PC-9 (cell line): ENCODE results near the gene SLC25A47. TPM values are rescaled to one million over a fixed set of nuclear protein-coding genes. Genes with fewer than 3 reads are reported as not detected.
A peak's percentile ranks its signal among the peaks of the same experiment; 100 is the strongest.

ENCODE experiments used
- BruUV-seq: library from RNA; stranded (reverse); fragments of 400-500 nt; replicated peaks from 2 replicates; lab custom pipeline; 2021; lab: Mats Ljungman, UMichigan
- CTCF ChIA-PET: fragments of 300-600 bp; sonication (Branson Sonifier 250); formaldehyde crosslinking; loops from one replicate; lab custom pipeline; 2022; ENCODE audit warnings: antibody characterized with exemption; lab: Charles Lee
- POLR2A ChIA-PET: fragments of 300-600 bp; sonication (Branson Sonifier 250); formaldehyde crosslinking; loops from one replicate; lab custom pipeline; 2022; ENCODE audit warnings: antibody characterized with exemption; ENCODE audit not compliant: unreplicated experiment; lab: Charles Lee
- DNase-seq, 2 experiments: peaks; one replicate each; pipeline versions ENCODE4 v3.0.0 to v3.0.0-alpha.2; 2015 to 2022; ENCODE audit warnings: mixed read lengths in 1 of 2
- H2AFZ ChIP-seq: fragments of 200-600 bp; sonication (generic); 2 replicates; pipeline ENCODE4 v1.8.1; 2017; ENCODE audit warnings: antibody characterized with exemption
- H3F3A ChIP-seq: fragments of 200-600 bp; sonication (generic); 2 replicates; pipeline ENCODE4 v1.8.1; 2017; ENCODE audit warnings: antibody characterized with exemption, mild to moderate bottlenecking, low read depth; ENCODE audit not compliant: insufficient read depth
- H3K27ac ChIP-seq: fragments of 200-600 bp; sonication (generic); 2 replicates; pipeline ENCODE4 v1.6.1; 2016; ENCODE audit warnings: mixed run types
- H3K27me3 ChIP-seq: fragments of 200-600 bp; sonication (generic); 2 replicates; pipeline ENCODE4 v1.6.1; 2016; ENCODE audit warnings: low read depth, mixed run types; ENCODE audit not compliant: insufficient read depth
- H3K36me3 ChIP-seq: fragments of 200-600 bp; sonication (generic); 2 replicates; pipeline ENCODE4 v1.6.1; 2016; ENCODE audit warnings: low read depth, mixed run types
- H3K4me1 ChIP-seq: fragments of 200-600 bp; sonication (generic); replicated peaks from 2 replicates; pipeline ENCODE4 v1.6.1; 2016; ENCODE audit warnings: mixed run types; ENCODE audit not compliant: insufficient read depth
- H3K4me2 ChIP-seq: fragments of 200-600 bp; sonication (generic); 2 replicates; pipeline ENCODE4 v1.6.1; 2017; ENCODE audit warnings: mixed run types
- H3K4me3 ChIP-seq: fragments of 200-600 bp; sonication (generic); 2 replicates; pipeline ENCODE4 v1.6.1; 2016; ENCODE audit warnings: mixed run types
- H3K79me2 ChIP-seq: fragments of 200-600 bp; sonication (generic); 2 replicates; pipeline ENCODE4 v1.6.1; 2017; ENCODE audit warnings: low read depth, mixed run types
- H3K9me2 ChIP-seq: fragments of 200-600 bp; sonication (generic); 2 replicates; pipeline ENCODE4 v1.8.1; 2017; ENCODE audit warnings: mild to moderate bottlenecking; ENCODE audit not compliant: insufficient read depth
- H3K9me3 ChIP-seq: fragments of 200-600 bp; sonication (generic); 2 replicates; pipeline ENCODE4 v1.8.1; 2016; ENCODE audit warnings: low read depth; ENCODE audit not compliant: insufficient read depth
- H4K20me1 ChIP-seq: fragments of 200-600 bp; sonication (generic); 2 replicates; pipeline ENCODE4 v1.8.1; 2017; ENCODE audit not compliant: insufficient read depth
- CTCF ChIP-seq: fragments of 200-600 bp; sonication (generic); conservative IDR thresholded peaks from 2 replicates; pipeline ENCODE4 v1.6.1; 2017; ENCODE audit warnings: mixed run types, antibody characterized with exemption, mild to moderate bottlenecking, moderate library complexity
- EZH2 ChIP-seq: fragments of 200-600 bp; sonication (generic); IDR thresholded peaks from 2 replicates; pipeline ENCODE4 v1.8.0; 2017; ENCODE audit warnings: antibody characterized with exemption, low read depth
- intact Hi-C: fragments of 100-400 bp; cut with micrococcal nuclease; formaldehyde crosslinking; loops from one replicate; pipeline ENCODE4 v1.10.0; 2022; ENCODE audit not compliant: unreplicated experiment
- total RNA-seq: library from RNA; stranded (reverse); gene quantifications from 2 replicates; pipeline ENCODE4 v1.2.3, GENCODE V29; 2021

The SLC25A47 gene
- total RNA-seq, 1 experiment from 2014 or later: not detected

DNA sequence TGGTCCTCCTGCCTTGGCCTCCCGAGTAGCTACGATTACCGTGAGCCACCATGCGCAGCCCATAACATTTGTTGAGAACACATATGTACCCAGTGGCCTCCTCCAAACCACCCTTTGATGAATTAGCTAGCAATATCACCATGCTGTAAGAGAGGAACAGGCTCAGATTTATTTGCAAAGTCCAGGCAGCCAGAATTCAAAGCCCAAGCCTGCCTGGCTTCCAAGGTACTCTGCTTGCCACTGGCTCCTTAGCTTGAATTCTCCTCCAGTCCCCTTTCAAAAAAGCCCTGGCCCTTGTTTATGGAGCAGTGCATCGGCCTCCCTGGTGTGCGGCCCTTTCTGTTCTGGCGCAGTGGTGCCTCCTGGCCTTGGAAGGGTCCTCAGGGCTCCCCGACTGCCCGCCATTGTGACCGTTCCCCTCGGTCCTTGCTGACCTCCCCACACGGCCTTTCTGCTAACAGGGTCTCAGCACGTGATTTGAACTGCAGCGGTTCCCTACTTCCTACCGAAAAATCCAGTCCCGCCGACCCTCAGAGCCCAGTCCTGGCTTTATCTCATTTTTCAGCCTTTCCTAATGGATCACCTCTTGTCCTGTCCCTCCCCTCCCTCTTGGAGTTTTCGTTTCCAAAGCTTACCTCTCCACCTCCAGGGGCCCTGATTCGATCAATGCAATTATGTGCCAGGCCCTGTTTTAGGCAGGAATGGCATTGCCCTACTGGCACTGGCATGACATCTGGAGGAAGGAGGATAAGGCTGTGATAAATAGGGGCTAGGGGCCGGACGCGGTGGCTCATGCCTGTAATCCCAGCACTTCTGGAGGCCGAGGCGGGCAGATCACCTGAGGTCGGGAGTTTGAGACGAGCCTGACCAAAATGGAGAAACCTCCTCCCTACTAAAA lies 38.9 kb upstream of the SLC25A47 start:
- peaks cover 21% of the 10 kb centered on the region; the same call in 1 of the 2 replicates for H4K20me1 ChIP-seq
- H3K27ac ChIP-seq: no peak overlapping the region
- H2AFZ ChIP-seq: no peak overlapping the region
- peaks cover 3% of the 10 kb centered on the region; the same call in 1 of the 2 replicates for H3F3A ChIP-seq
- no peaks in the 10 kb centered on the region for H3K36me3 ChIP-seq
- no peak overlapping the region; the same call in 1 of the 2 replicates for H3K4me2 ChIP-seq
- intact Hi-C loops: no loop called here
- no peaks in the 10 kb centered on the region for H3K4me1 ChIP-seq
- H3K9me3 ChIP-seq: no peaks in the 10 kb centered on the region
- H3K79me2 ChIP-seq: peaks cover 11% of the 10 kb centered on the region; the same call in 1 of the 2 replicates
- ChIA-PET POLR2A (no interaction called here), CTCF (interaction anchor here (0.8 kb wide), 1 partner anchor 94 kb away, joined by 3 read pairs; no protein-coding TSS in a partner anchor)
- no peak for TF ChIP-seq EZH2
- no peak for TF ChIP-seq CTCF
- no peak for DNase-seq
- no peak overlapping the region for H3K4me3 ChIP-seq
- H3K9me2 ChIP-seq: no peaks in the 10 kb centered on the region
- no TSS peak for BruUV-seq
- no peaks in the 10 kb centered on the region for H3K27me3 ChIP-seq

- no peaks in the 10 kb centered on the region for H3K4me1 ChIP-seq
- TF ChIP-seq CTCF (peak; percentile 82), EZH2 (no peak)
- H3K4me3 ChIP-seq: peak overlapping the region; percentile 63; the same call in 1 of the 2 replicates
- no TSS peak for BruUV-seq
- intact Hi-C loops: loop anchor here (5.0 kb wide), 1 partner anchor 92 kb away; the partner anchor contains the start of gene WDR25
- no peaks in the 10 kb centered on the region for H3K9me2 ChIP-seq
- peak overlapping the region; percentile 77; the same call in 1 of the 2 replicates for H2AFZ ChIP-seq
- H3K36me3 ChIP-seq: no peaks in the 10 kb centered on the region
- POLR2A ChIA-PET: no interaction called here
- H3K4me2 ChIP-seq: peak overlapping the region; percentile 76
- H3F3A ChIP-seq: peaks cover 3% of the 10 kb centered on the region; the same call in 1 of the 2 replicates
- peaks cover 10% of the 10 kb centered on the region; the same call in 1 of the 2 replicates for H4K20me1 ChIP-seq
- CTCF ChIA-PET: interaction anchor here (0.8 kb wide), 1 partner anchor 92 kb away, joined by 3 read pairs; no protein-coding TSS in a partner anchor
- peak in 1 of 2 experiments; percentile 51 for DNase-seq
- H3K27me3 ChIP-seq: no peaks in the 10 kb centered on the region
- no peaks in the 10 kb centered on the region for H3K9me3 ChIP-seq
- peaks cover 3% of the 10 kb centered on the region; the same call in 1 of the 2 replicates for H3K79me2 ChIP-seq
- H3K27ac ChIP-seq: no peak overlapping the region
Observed at GRCh38 chr14:100285021-100285912, 37.9 kb upstream of the SLC25A47 start.
